ENCODE data around the gene MSN.

The MSN gene

DNA sequence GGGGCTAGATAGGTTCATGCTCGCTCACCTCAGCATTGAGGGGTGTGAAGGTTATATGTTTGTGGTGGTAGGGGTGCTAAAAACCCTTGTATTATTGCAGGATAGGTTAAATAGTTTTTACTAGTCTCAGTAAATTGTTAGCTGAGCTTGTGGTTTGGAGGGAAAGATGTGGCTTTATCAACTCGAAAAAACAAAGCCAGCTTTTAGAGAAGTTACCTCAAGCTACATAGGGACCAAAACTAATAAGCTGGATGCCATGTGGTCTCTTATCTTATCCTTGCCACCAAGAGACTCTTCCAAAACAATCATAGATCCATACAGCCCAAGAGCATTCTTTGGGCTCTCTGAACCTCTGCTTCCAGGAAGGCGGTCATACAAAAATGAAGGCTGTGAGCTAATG lies 29.2 kb downstream of the MSN start:
- no peaks in the 10 kb centered on the region for H3K9me3 ChIP-seq (ENCODE audit: control insufficient read depth, insufficient read depth, low read depth, low read length)
- H3K4me1 ChIP-seq (ENCODE audit: control insufficient read depth, insufficient read depth, low read length), result no peaks in the 10 kb centered on the region
- CTCF ChIA-PET, result interaction anchor here (0.7 kb wide), 1 partner anchor 165 kb away, joined by 3 read pairs; no protein-coding TSS in a partner anchor
- no peaks in the 10 kb centered on the region for H3K36me3 ChIP-seq (ENCODE audit: control insufficient read depth in 2 of 2, insufficient read depth in 1 of 2, low read length in 2 of 2)
- no peak overlapping the region for H3K27ac ChIP-seq (ENCODE audit: extremely low read depth, low read depth, low read length)
- no peak overlapping the region for H3K4me3 ChIP-seq (ENCODE audit: low read depth, low read length)
- POLR2A ChIA-PET, result no interaction called here
- TF ChIP-seq ZNF654 (tag by site-specific recombination; IDR thresholded peaks at IDR 0.05; ENCODE audit: low read depth) (no peak), ZNF335 (tag by site-specific recombination; conservative IDR thresholded peaks at IDR 0.05) (no peak), KLF8 (tag by site-specific recombination; IDR thresholded peaks at IDR 0.05) (no peak), ZNF76 (tag by site-specific recombination; IDR thresholded peaks at IDR 0.05; ENCODE audit: borderline replicate concordance, low read depth) (no peak), MEIS1 (CRISPR knock-in tag; IDR thresholded peaks at IDR 0.05; ENCODE audit: borderline replicate concordance) (no peak), MYNN (tag by site-specific recombination; IDR thresholded peaks at IDR 0.05; ENCODE audit: borderline replicate concordance) (no peak), PRDM10 (tag by site-specific recombination; IDR thresholded peaks at IDR 0.05) (no peak), GLI2 (tag by site-specific recombination; IDR thresholded peaks at IDR 0.05; ENCODE audit: borderline replicate concordance, low read depth) (no peak), ZFP37 (tag by site-specific recombination; IDR thresholded peaks at IDR 0.05) (no peak), ZNF280C (tag by site-specific recombination; IDR thresholded peaks at IDR 0.05) (no peak), ZNF169 (tag by site-specific recombination; IDR thresholded peaks at IDR 0.05) (no peak), ZBTB26 (tag by site-specific recombination; optimal IDR thresholded peaks at IDR 0.05) (no peak), ZNF239 (tag by site-specific recombination; IDR thresholded peaks at IDR 0.05) (no peak), ZNF639 (tag by site-specific recombination; IDR thresholded peaks at IDR 0.05) (no peak), ZNF585B (tag by site-specific recombination; IDR thresholded peaks at IDR 0.05) (no peak), EGR2 (tag by site-specific recombination; IDR thresholded peaks at IDR 0.05; ENCODE audit: low read depth) (no peak), ZNF10 (tag by site-specific recombination; IDR thresholded peaks at IDR 0.05) (no peak)
- TF ChIP-seq, protein P1, sequence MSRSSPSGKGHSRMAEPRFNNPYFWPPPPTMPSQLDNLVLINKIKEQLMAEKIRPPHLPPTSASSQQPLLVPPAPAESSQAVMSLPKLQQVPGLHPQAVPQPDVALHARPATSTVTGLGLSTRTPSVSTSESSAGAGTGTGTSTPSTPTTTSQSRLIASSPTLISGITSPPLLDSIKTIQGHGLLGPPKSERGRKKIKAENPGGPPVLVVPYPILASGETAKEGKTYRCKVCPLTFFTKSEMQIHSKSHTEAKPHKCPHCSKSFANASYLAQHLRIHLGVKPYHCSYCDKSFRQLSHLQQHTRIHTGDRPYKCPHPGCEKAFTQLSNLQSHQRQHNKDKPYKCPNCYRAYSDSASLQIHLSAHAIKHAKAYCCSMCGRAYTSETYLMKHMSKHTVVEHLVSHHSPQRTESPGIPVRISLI (tag by site-specific recombination; IDR thresholded peaks at IDR 0.05), result no peak
- TF ChIP-seq, protein P2, sequence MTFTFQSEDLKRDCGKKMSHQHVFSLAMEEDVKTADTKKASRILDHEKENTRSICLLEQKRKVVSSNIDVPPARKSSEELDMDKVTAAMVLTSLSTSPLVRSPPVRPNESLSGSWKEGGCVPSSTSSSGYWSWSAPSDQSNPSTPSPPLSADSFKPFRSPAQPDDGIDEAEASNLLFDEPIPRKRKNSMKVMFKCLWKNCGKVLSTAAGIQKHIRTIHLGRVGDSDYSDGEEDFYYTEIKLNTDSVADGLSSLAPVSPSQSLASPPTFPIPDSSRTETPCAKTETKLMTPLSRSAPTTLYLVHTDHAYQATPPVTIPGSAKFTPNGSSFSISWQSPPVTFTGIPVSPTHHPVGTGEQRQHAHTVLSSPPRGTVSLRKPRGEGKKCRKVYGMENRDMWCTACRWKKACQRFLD (tag by site-specific recombination; IDR thresholded peaks at IDR 0.05), result no peak
- TF ChIP-seq, protein P3, sequence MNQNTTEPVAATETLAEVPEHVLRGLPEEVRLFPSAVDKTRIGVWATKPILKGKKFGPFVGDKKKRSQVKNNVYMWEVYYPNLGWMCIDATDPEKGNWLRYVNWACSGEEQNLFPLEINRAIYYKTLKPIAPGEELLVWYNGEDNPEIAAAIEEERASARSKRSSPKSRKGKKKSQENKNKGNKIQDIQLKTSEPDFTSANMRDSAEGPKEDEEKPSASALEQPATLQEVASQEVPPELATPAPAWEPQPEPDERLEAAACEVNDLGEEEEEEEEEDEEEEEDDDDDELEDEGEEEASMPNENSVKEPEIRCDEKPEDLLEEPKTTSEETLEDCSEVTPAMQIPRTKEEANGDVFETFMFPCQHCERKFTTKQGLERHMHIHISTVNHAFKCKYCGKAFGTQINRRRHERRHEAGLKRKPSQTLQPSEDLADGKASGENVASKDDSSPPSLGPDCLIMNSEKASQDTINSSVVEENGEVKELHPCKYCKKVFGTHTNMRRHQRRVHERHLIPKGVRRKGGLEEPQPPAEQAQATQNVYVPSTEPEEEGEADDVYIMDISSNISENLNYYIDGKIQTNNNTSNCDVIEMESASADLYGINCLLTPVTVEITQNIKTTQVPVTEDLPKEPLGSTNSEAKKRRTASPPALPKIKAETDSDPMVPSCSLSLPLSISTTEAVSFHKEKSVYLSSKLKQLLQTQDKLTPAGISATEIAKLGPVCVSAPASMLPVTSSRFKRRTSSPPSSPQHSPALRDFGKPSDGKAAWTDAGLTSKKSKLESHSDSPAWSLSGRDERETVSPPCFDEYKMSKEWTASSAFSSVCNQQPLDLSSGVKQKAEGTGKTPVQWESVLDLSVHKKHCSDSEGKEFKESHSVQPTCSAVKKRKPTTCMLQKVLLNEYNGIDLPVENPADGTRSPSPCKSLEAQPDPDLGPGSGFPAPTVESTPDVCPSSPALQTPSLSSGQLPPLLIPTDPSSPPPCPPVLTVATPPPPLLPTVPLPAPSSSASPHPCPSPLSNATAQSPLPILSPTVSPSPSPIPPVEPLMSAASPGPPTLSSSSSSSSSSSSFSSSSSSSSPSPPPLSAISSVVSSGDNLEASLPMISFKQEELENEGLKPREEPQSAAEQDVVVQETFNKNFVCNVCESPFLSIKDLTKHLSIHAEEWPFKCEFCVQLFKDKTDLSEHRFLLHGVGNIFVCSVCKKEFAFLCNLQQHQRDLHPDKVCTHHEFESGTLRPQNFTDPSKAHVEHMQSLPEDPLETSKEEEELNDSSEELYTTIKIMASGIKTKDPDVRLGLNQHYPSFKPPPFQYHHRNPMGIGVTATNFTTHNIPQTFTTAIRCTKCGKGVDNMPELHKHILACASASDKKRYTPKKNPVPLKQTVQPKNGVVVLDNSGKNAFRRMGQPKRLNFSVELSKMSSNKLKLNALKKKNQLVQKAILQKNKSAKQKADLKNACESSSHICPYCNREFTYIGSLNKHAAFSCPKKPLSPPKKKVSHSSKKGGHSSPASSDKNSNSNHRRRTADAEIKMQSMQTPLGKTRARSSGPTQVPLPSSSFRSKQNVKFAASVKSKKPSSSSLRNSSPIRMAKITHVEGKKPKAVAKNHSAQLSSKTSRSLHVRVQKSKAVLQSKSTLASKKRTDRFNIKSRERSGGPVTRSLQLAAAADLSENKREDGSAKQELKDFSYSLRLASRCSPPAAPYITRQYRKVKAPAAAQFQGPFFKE (tag by site-specific recombination; IDR thresholded peaks at IDR 0.05; ENCODE audit: borderline replicate concordance), result no peak
